ENCODE results near the gene ARFGAP2.
"Not testable (repeated sequence)": the region's sequence is repeated elsewhere in the genome, so short reads cannot be mapped to it uniquely, and the experiment has no call there.

Gene ARFGAP2

GRCh38 chr11:47148270-47148669 lies 28.4 kb downstream of the ARFGAP2 start:
- no peak for DNase-seq (ENCODE audit: low spot score)

DNA sequence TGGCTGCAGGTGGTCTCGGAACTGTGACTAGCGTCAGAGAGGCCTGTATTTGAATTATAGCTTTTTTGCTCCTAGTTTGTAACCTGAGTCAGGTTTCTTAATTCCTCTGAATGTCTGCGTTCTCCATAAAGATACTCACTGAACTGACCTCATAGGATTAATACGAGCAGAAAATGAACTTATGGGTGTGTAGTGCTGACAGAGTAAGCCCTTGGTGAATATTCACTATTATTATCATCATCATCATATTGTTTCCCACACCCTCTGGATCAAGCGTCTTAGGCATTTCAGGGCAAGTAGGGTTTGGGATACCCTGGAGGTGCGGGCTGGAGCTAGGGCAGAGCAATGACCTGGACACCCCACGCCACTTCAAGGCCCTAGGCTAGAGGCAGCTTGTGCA lies 29.0 kb downstream of the ARFGAP2 start:
- DNase-seq (ENCODE audit: low spot score) = no peak

- DNase-seq (ENCODE audit: low spot score) = no peak
Observed at GRCh38 chr11:47147250-47147649, 29.4 kb downstream of the ARFGAP2 start.

GRCh38 chr11:47144541-47144940 lies 32.1 kb downstream of the ARFGAP2 start:
- DNase-seq (ENCODE audit: low spot score) = no peak

GRCh38 chr11:47143322-47143721 lies 33.4 kb downstream of the ARFGAP2 start:
- peak; percentile 83 for DNase-seq (ENCODE audit: low spot score)

DNA sequence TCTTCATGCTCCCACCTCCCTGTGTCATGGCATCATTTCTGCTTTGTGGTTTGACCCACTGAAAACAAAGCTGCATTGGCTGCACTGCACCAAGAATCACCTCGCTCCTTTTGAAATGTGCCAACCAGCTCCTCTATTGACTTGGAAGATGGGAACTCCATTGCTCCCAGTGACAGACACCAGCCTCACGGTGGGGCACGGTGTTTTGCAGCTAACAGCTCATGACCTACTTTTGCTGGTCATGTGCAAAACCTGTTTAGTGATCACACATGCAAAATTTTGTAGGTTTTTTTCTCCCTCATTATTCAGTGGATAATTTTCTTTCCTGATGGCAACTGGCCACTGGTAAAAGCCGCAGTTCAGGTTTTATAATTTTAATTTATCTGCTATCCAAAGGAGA lies 36.8 kb downstream of the ARFGAP2 start:
- DNase-seq (ENCODE audit: low spot score) = no peak

DNA sequence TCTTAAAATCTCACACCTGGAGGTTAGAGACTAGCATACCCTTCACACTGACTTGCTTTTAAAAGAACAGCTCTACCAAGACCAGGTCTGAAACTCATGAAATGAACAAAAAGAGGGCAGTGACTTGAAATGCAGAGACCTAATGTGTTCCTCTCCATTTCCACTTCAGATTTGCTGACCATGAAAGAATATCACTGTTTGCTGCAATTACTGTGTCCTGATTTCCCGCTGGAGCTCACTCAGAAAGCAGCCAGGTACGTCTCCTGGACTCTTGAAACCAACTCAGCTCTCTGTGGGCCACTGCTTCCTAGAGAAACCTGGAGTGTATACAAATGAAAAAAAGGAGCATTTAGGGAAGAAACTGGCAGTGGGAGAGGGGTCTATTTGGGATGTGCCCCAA lies 39.2 kb downstream of the ARFGAP2 start:
- no peak for DNase-seq (ENCODE audit: low spot score)

GRCh38 chr11:47136921-47137320 lies 39.8 kb downstream of the ARFGAP2 start:
- DNase-seq (ENCODE audit: low spot score) = no peak

- no peak for DNase-seq (ENCODE audit: low spot score)
Observed at GRCh38 chr11:47136327-47136726, 40.4 kb downstream of the ARFGAP2 start.

- DNase-seq (ENCODE audit: low spot score) = no peak
Observed at GRCh38 chr11:47132981-47133380, 43.7 kb downstream of the ARFGAP2 start.

DNA sequence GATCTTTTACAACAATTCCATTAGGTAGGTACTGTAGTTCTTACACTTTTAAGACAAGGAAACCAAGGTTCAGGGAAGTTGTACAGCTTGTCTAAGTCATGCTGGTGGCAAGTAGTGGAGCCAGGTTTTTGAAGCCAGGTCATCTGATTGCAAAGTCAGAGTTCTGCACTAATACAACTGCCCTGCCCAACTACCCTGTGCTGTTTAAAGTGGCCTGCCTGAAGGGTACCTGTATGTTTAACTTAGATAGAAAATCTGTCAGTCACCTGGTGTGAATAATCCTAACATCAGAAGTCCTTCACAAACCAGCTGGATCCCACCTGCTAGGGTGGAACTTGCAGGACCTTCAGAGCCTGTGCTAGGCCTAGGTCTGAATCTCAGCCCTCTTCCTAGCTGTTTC lies 44.2 kb downstream of the ARFGAP2 start:
- DNase-seq (ENCODE audit: low spot score) = no peak

DNA sequence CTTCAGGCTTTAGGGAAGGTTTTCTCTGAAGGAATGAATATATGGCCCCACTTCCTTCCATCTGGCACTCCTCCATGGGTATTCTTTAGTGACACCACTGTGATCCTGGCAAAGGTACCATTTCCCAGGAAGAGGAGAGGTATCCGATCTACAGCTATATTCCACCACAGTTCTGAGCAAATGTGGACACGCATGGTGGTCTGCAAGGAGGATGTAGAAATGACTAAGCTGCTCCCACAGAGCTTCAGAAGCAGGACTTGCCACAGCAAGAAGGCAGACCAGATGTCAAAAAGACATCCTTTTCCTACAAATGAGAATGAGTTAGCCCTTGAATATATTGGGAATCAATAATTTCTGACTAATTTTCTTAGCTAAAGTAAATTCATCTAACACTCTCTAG lies 45.5 kb downstream of the ARFGAP2 start:
- no peak for DNase-seq (ENCODE audit: low spot score)

DNA sequence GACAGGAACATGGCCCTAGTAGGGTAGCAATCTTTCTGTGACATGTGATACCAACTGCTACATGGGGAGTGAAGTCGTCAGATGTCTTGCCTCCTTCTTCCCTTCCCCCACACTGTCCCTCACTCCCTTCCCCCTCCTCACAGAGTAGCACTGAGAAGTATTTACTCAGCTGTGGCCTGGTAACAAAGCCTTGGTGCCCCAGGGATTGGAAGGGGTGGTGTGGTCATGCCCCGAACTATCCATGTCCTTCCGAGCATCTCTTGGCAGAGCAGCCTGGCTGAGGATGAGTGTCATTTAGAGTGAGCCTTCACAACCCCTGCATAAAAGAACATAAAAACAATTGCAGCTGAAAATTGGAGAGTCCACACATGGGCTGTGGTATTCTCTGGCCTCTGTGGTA lies 46.1 kb downstream of the ARFGAP2 start:
- DNase-seq (ENCODE audit: low spot score) = no peak

- DNase-seq (ENCODE audit: low spot score) = no peak
Observed at GRCh38 chr11:47127213-47127612, 49.5 kb downstream of the ARFGAP2 start.

DNA sequence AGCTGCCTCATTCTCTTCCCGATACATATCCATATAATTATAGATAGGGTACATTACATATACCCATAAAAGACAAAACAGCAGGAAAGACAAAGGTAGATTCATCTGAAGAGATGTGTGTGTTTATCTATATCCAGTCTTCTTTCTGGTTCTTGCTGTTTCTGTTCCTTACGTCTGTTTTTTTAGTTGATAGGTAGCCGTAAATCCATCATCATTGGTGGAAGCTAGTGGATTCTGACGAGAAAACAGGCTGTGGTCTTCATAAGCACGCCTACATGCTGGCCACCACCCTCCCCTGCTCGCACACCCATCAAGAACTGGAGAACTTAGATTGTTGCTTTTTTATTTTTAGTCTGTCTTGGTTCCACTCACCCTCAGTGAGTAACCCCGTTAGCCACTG lies 51.6 kb downstream of the ARFGAP2 start:
- no peak for DNase-seq (ENCODE audit: low spot score)

DNA sequence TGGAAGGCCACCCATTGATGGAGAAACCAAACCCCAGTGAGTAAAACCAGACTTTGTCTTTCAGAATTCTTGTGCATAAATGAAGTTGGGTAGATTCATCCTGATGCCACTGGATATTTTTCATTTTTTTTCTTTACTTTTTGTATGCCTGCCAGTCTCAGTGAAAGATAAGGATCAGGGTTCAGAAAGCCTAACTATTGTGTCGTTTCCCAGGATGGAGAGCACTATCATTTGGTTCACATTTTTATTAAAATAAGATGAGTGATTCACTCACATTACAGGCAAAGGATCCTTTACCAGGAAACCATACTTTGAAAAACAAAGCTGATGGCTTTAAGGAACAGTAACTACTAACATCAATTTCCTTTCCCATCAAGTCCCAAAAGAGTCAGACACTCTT lies 52.0 kb downstream of the ARFGAP2 start:
- DNase-seq (ENCODE audit: low spot score) = no peak

GRCh38 chr11:47123094-47123493 lies 53.6 kb downstream of the ARFGAP2 start:
- no peak for DNase-seq (ENCODE audit: low spot score)

DNA sequence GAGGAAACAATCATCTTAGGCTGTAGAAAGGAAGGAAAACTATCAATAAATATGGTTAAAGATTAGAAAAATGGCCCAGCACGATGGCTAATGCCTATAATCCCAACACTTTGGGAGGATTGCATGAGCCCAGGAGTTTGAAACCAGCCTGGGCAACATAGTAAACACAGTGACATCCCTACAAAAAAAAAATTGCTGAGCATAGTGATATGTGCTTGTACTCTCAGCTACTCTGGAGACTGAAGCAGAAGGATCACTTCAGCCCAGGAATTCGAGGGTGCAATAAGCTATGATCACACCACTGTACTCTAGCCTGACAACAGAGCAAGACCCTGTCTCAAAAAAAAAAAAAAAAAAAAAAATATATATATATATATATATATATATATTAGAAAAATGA lies 54.9 kb downstream of the ARFGAP2 start:
- DNase-seq (ENCODE audit: low spot score) = no peak

GRCh38 chr11:47121056-47121455 lies 55.6 kb downstream of the ARFGAP2 start:
- no peak for DNase-seq (ENCODE audit: low spot score)

DNA sequence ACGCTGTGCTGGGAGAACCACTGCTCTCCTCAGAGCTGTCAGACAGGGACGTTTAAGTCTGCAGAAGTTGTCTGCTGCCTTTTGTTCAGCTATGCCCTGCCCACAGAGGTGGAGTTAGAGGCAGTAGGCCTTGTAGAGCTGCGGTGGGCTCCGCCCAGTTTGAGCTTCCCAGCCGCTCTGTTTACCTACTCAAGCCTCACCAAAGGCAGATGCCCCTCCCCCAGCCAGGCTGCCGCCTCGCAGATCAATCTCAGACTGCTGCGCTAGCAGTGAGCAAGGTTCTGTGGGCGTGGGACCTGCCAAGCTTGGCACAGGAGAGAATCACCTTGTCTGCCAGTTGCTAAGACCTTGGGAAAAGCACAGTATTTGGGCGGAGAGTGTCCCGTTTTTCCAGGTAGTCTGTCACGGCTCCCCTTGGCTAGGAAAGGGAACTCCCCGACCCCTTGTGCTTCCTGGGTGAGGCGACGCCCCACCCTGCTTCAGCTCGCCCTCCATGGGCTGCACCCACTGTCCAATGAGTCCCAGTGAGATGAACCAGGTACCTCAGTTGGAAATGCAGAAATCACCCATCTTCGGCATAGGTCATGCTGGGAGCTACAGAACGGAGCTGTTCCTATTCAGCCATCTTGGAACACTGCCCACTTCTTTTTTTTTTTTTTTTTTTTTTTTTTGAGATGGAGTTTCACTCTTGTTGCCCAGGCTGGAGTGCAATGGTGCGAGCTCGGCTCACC lies 57.6 kb downstream of the ARFGAP2 start:
- DNase-seq (ENCODE audit: low spot score) = not testable (repeated sequence)
